ENCODE measurements around the gene CCNQ.

DNA sequence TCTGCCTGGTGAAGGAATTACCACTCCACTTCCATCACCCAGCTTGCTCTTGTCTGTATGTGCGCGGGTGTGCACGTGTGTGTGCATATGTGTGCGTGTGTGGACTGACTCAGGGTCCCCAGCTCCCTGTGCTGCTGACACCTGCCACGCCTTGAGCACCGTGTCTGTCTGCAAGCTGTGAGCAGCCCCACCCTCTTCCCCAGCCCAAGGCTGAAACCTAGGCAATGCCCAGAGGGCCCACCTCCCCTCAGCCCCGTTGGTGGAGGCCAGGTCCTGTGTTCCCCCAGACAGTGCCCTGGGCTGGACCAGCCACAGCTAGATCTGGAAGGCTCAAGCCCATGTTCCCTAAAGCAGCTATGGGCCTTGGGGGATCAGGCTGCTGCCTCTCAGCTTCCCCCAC, 2.0 kb upstream of the CCNQ start:
- TF ChIP-seq CTCF (conservative IDR thresholded peaks at IDR 0.05; ENCODE audit: low read length) (no peak), EZH2phosphoT487 (IDR thresholded peaks at IDR 0.05; ENCODE audit: borderline replicate concordance) (no peak)
